Activated CD8-positive, alpha-beta memory T cell treated with anti-CD3 and anti-CD28 coated beads, Interleukin-2, amount 50 U/mL, for 4 hours (primary cell): ENCODE data around the gene CHN1.

Source experiments
- DNase-seq: peaks from one replicate; pipeline ENCODE4 v3.0.0-alpha.2; 2020

CHN1 gene

GRCh38 chr2:174859563-174860169 is 145.5 kb downstream of the CHN1 start:
- no peak for DNase-seq

- DNase-seq: no peak
These were observed 146.4 kb downstream of the CHN1 start for GRCh38 chr2:174858745-174859144.

- no peak for DNase-seq
These were observed 148.7 kb downstream of the CHN1 start for GRCh38 chr2:174856447-174856846.

- no peak for DNase-seq
These were observed 157.9 kb downstream of the CHN1 start for GRCh38 chr2:174846941-174847938.

- DNase-seq: no peak
These were observed 159.0 kb downstream of the CHN1 start for GRCh38 chr2:174846218-174846617.

GRCh38 chr2:174844295-174844708 is 160.9 kb downstream of the CHN1 start:
- no peak for DNase-seq

GRCh38 chr2:174842496-174842895 is 162.7 kb downstream of the CHN1 start:
- no peak for DNase-seq

- DNase-seq: no peak
These were observed 163.2 kb downstream of the CHN1 start for GRCh38 chr2:174841936-174842335.

- DNase-seq: no peak
These were observed 163.8 kb downstream of the CHN1 start for GRCh38 chr2:174841350-174841749.

- DNase-seq: no peak
These were observed 164.7 kb downstream of the CHN1 start for GRCh38 chr2:174840436-174840835.

GRCh38 chr2:174839662-174840061 is 165.5 kb downstream of the CHN1 start:
- DNase-seq: no peak

- DNase-seq: no peak
These were observed 168.2 kb downstream of the CHN1 start for GRCh38 chr2:174836995-174837390.

GRCh38 chr2:174836377-174836994 is 168.7 kb downstream of the CHN1 start:
- no peak for DNase-seq

- DNase-seq: no peak
These were observed 169.4 kb downstream of the CHN1 start for GRCh38 chr2:174835797-174836255.

- no peak for DNase-seq
These were observed 171.4 kb downstream of the CHN1 start for GRCh38 chr2:174833737-174834136.

- no peak for DNase-seq
These were observed 174.6 kb downstream of the CHN1 start for GRCh38 chr2:174830561-174830960.

- DNase-seq: no peak
These were observed 175.6 kb downstream of the CHN1 start for GRCh38 chr2:174829550-174829949.

GRCh38 chr2:174827371-174828369 is 177.5 kb downstream of the CHN1 start:
- DNase-seq: no peak

- DNase-seq: no peak
These were observed 179.1 kb downstream of the CHN1 start for GRCh38 chr2:174826051-174826450.

GRCh38 chr2:174824068-174824467 is 181.1 kb downstream of the CHN1 start:
- no peak for DNase-seq

- DNase-seq: no peak
These were observed 183.6 kb downstream of the CHN1 start for GRCh38 chr2:174821628-174822027.

GRCh38 chr2:174820361-174820760 is 184.8 kb downstream of the CHN1 start:
- no peak for DNase-seq
